Activated CD4-positive, alpha-beta T cell treated with anti-CD3 and anti-CD28 coated beads for 36 hours (primary cell): ENCODE data around the gene CCR4. TPM values are rescaled to one million over a fixed set of nuclear protein-coding genes. Genes with fewer than 3 reads are reported as not detected.

ENCODE experiments used
- ATAC-seq: fragments of 200-7000 bp; cut with Tn5 transposase; one replicate; pipeline ENCODE4 v1.10.0; 2021; ENCODE audit warnings: mild to moderate bottlenecking, moderate library complexity
- CTCF ChIA-PET: fragments of 350-600 bp; sonication (Branson Sonifier 250); formaldehyde crosslinking; loops from one replicate; lab custom pipeline; 2021; ENCODE audit warnings: antibody characterized with exemption; lab: Charles Lee
- POLR2A ChIA-PET: fragments of 350-600 bp; sonication (Branson Sonifier 250); formaldehyde crosslinking; loops from one replicate; lab custom pipeline; 2021; ENCODE audit warnings: antibody characterized with exemption, inconsistent platforms; lab: Charles Lee
- DNase-seq: peaks from one replicate; pipeline ENCODE4 v3.0.0-alpha.2; 2020
- H3K27ac Mint-ChIP-seq: one replicate; pipeline ENCODE4 v1.8.0; 2021; ENCODE audit warnings: mixed read lengths
- H3K27me3 Mint-ChIP-seq: one replicate; pipeline ENCODE4 v1.8.0; 2021; ENCODE audit warnings: mixed read lengths
- H3K36me3 Mint-ChIP-seq: one replicate; pipeline ENCODE4 v1.8.0; 2021; ENCODE audit warnings: low read depth, mixed read lengths
- H3K4me1 Mint-ChIP-seq: one replicate; pipeline ENCODE4 v1.8.0; 2021; ENCODE audit warnings: mixed read lengths
- H3K4me3 Mint-ChIP-seq: one replicate; pipeline ENCODE4 v1.8.0; 2021; ENCODE audit warnings: mild to moderate bottlenecking, moderate library complexity, mixed read lengths
- H3K9me3 Mint-ChIP-seq: one replicate; pipeline ENCODE4 v1.8.0; 2021; ENCODE audit warnings: low read depth, mixed read lengths
- intact Hi-C, 2 experiments: fragments of 100-400 bp; cut with DNase I in 1 of 2; cut with micrococcal nuclease in 1 of 2; formaldehyde crosslinking; loops; one replicate each; pipeline versions ENCODE4 v1.14.2 to v1.15.1; 2022 to 2024; cut with DNase I, micrococcal nuclease
- total RNA-seq, 2 experiments: library from RNA; stranded (reverse); gene quantifications; one replicate each; pipeline ENCODE4 v1.2.3, GENCODE V29; 2021

Gene CCR4
- total RNA-seq, 2 experiments from 2014 or later = 62.2 to 69.7 TPM

GRCh38 chr3:32996755-32997091 lies 45.3 kb downstream of the CCR4 start:
- intact Hi-C loops = loop anchor here in 1 of 2 experiments (1.0 to 5.0 kb wide), 2 partner anchors 10 to 116 kb away; partner anchors contain the start of gene CRTAP
- ChIA-PET POLR2A (interaction anchor here (0.8 to 1.8 kb wide), 4 partner anchors 11 to 67 kb away, joined by 3 to 8 read pairs (median 5); no protein-coding TSS in a partner anchor), CTCF (interaction anchor here (0.8 to 1.5 kb wide), 3 partner anchors 26 to 65 kb away, joined by 3 to 4 read pairs (median 4); no protein-coding TSS in a partner anchor)
- no peak for DNase-seq
- H3K4me1 Mint-ChIP-seq = peaks cover 89% of the 10 kb centered on the region
- H3K27ac Mint-ChIP-seq = peak overlapping the region; percentile 67
- no peaks in the 10 kb centered on the region for H3K9me3 Mint-ChIP-seq
- no peak overlapping the region for H3K4me3 Mint-ChIP-seq
- no peaks in the 10 kb centered on the region for H3K27me3 Mint-ChIP-seq
- peaks cover 48% of the 10 kb centered on the region for H3K36me3 Mint-ChIP-seq
- no peak for ATAC-seq

GRCh38 chr3:32998631-32999451 lies 47.4 kb downstream of the CCR4 start:
- H3K27ac Mint-ChIP-seq = peak overlapping the region; percentile 91
- H3K27me3 Mint-ChIP-seq = no peaks in the 10 kb centered on the region
- ChIA-PET POLR2A (interaction anchor here (0.7 to 1.2 kb wide), 4 partner anchors 9 to 65 kb away, joined by 3 to 5 read pairs (median 4); no protein-coding TSS in a partner anchor), CTCF (interaction anchor here (0.6 to 2.1 kb wide), 4 partner anchors 10 to 76 kb away, joined by 3 to 5 read pairs (median 4); no protein-coding TSS in a partner anchor)
- peaks cover 83% of the 10 kb centered on the region for H3K4me1 Mint-ChIP-seq
- H3K36me3 Mint-ChIP-seq = peaks cover 55% of the 10 kb centered on the region
- H3K4me3 Mint-ChIP-seq = peak overlapping the region; percentile 46
- intact Hi-C loops = loop anchor here in 1 of 2 experiments (5.0 kb wide), 1 partner anchor 113 kb away; the partner anchor contains the start of gene CRTAP
- DNase-seq = no peak
- H3K9me3 Mint-ChIP-seq = no peaks in the 10 kb centered on the region
- ATAC-seq = peak; percentile 40

DNA sequence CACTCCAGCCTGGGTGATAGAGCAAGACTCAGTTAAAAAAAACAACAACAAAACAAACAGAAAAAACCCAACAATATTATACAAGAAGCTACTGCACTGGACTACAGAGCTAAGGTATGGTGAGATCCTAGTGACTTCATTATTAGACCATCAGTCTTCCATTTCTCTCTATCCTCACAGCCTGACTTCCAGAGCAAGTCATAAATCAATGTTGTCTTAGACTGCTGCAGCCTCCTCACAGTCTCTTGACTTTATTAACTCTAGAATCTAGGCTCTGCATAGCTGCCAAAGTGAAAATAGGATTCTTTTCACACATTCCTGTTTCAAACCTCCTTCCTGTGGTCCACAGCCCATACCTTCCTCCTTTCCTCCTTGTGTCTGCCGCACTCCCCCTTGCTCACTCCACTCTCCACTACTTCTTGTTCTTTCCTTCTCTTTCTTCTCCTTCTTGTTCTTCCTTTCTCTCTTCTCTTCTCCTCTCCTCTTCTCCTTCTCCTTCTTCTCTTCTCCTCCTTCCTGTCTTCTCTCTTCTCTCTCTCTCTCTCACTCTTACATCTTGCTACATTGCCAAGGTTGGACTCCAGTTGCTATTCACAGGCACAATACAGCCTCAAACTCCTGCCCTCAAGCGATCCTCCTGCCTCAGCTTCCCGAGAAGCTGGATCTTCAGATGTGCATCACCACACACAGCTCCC lies 49.4 kb downstream of the CCR4 start:
- ChIA-PET CTCF (interaction anchor here (0.6 to 2.1 kb wide), 4 partner anchors 12 to 74 kb away, joined by 3 to 5 read pairs (median 4); no protein-coding TSS in a partner anchor), POLR2A (no interaction called here)
- no peak for ATAC-seq
- Mint-ChIP-seq H3K4me1 (peaks cover 72% of the 10 kb centered on the region), H3K9me3 (peaks cover 3% of the 10 kb centered on the region), H3K36me3 (peaks cover 64% of the 10 kb centered on the region), H3K27me3 (no peaks in the 10 kb centered on the region), H3K4me3 (no peak overlapping the region), H3K27ac (peak overlapping the region; percentile 14)
- no peak for DNase-seq
- intact Hi-C loops = no loop called here

DNA sequence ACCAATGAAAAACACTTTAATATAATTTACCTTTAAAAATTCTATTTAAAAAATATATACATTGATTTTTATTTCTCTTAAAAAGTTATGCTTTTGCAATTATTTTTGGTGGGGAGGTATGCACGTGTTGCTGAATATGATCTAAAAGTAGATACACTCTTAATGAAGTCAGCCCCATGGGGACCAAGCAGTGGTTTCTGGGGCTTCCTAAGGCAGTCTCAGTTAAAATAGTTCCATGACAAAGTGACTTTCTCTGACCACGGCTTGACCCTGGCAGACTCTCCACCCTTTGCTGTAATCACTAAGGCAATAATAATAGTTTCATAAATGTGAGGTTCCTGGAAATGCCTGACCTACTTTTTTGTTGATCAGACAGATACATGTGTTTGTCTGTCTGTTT lies 50.4 kb downstream of the CCR4 start:
- DNase-seq (no peak), ATAC-seq (no peak)
- Mint-ChIP-seq H3K4me3 (no peak overlapping the region), H3K9me3 (peaks cover 3% of the 10 kb centered on the region), H3K27me3 (no peaks in the 10 kb centered on the region), H3K4me1 (peaks cover 72% of the 10 kb centered on the region), H3K27ac (no peak overlapping the region), H3K36me3 (peaks cover 60% of the 10 kb centered on the region)
- intact Hi-C loops = no loop called here
- ChIA-PET POLR2A (no interaction called here), CTCF (interaction anchor here (0.8 to 0.9 kb wide), 2 partner anchors 21 to 70 kb away, joined by 3 to 4 read pairs; no protein-coding TSS in a partner anchor)

GRCh38 chr3:33003308-33003707 lies 51.9 kb downstream of the CCR4 start:
- Mint-ChIP-seq H3K4me1 (peaks cover 75% of the 10 kb centered on the region), H3K36me3 (peaks cover 57% of the 10 kb centered on the region)
- ATAC-seq = no peak

GRCh38 chr3:33004205-33004604 lies 52.8 kb downstream of the CCR4 start:
- Mint-ChIP-seq H3K27me3 (no peaks in the 10 kb centered on the region), H3K36me3 (peaks cover 51% of the 10 kb centered on the region), H3K4me1 (peaks cover 69% of the 10 kb centered on the region), H3K9me3 (peaks cover 3% of the 10 kb centered on the region), H3K27ac (no peak overlapping the region), H3K4me3 (no peak overlapping the region)
- no peak for ATAC-seq
- ChIA-PET CTCF (no interaction called here), POLR2A (no interaction called here)
- DNase-seq = no peak
- intact Hi-C loops = no loop called here

More at GRCh38 chr3:33003308-33003707, 51.9 kb downstream of the CCR4 start:
- ChIA-PET CTCF (interaction anchor here (0.9 kb wide), 1 partner anchor 56 kb away, joined by 3 read pairs; no protein-coding TSS in a partner anchor), POLR2A (no interaction called here)
- Mint-ChIP-seq H3K9me3 (peaks cover 3% of the 10 kb centered on the region), H3K27me3 (no peaks in the 10 kb centered on the region), H3K27ac (no peak overlapping the region), H3K4me3 (no peak overlapping the region)
- intact Hi-C loops = no loop called here
- no peak for DNase-seq

GRCh38 chr3:33004961-33005360 lies 53.5 kb downstream of the CCR4 start:
- Mint-ChIP-seq H3K9me3 (peaks cover 3% of the 10 kb centered on the region), H3K27ac (peak overlapping the region; percentile 39), H3K27me3 (no peaks in the 10 kb centered on the region), H3K4me1 (peaks cover 62% of the 10 kb centered on the region), H3K4me3 (no peak overlapping the region), H3K36me3 (peaks cover 48% of the 10 kb centered on the region)
- ATAC-seq (no peak), DNase-seq (no peak)
- POLR2A ChIA-PET = no interaction called here
- intact Hi-C loops = no loop called here
- CTCF ChIA-PET = no interaction called here

Other genes starting within 250 kb of the CCR4 start
- under 1 TPM; 0.02 to 0.04 TPM for gene TRIM71, start 133.6 kb upstream of the CCR4 start, total RNA-seq
- gene GLB1, start 145.5 kb downstream of the CCR4 start, total RNA-seq = 10 to 100 TPM; 44.2 to 48.9 TPM
- gene TMPPE, start 145.5 kb downstream of the CCR4 start, total RNA-seq = 1 to 10 TPM; 6.6 to 6.7 TPM
- 10 to 100 TPM; 39.2 to 43.4 TPM for gene CRTAP, start 162.4 kb downstream of the CCR4 start, total RNA-seq